ENCODE measurements around the gene ACTR10.

The ACTR10 gene

DNA sequence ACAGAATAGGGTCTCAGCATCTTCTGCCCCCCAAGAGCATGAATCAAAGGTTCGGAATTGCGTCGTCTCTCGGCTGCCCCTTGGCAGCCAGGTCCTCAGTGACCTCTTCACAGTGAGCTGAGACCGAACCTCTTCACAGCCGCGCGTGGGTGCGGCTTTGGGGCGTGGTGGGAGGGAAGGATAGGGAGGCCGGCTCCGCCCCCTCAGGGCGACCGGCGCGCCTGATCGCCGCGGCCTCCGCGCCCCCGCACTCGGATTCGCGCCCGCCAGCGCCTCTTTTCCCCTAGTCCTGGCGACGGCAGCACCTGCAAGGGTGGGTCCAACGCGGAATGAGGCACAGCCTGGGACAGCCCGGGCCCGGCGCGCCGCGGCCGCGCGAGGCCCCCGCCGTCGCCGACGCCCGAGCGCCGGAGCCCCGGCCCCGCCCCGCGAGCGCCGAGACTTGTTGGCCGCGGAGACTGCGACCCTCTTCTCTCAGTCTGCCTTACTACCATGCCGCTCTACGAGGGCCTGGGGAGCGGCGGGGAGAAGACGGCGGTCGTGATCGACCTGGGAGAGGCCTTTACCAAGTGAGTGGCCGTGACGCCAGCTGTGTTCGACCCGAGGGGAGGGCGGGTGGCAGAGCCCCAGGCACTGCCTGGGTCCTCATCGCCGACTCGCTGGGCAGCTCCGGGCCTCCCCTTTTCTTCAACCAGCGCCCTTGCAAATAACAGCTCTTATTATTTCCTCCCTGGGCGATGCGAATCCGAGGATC, at the start of gene ACTR10:
Gene ACTR10 (plus strand): TSS at position 424 of the 754 bp plus-strand sequence. CDS start 69 bp downstream, at position 493.
- TF ChIP-seq, protein P1, sequence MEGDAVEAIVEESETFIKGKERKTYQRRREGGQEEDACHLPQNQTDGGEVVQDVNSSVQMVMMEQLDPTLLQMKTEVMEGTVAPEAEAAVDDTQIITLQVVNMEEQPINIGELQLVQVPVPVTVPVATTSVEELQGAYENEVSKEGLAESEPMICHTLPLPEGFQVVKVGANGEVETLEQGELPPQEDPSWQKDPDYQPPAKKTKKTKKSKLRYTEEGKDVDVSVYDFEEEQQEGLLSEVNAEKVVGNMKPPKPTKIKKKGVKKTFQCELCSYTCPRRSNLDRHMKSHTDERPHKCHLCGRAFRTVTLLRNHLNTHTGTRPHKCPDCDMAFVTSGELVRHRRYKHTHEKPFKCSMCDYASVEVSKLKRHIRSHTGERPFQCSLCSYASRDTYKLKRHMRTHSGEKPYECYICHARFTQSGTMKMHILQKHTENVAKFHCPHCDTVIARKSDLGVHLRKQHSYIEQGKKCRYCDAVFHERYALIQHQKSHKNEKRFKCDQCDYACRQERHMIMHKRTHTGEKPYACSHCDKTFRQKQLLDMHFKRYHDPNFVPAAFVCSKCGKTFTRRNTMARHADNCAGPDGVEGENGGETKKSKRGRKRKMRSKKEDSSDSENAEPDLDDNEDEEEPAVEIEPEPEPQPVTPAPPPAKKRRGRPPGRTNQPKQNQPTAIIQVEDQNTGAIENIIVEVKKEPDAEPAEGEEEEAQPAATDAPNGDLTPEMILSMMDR (IDR thresholded peaks at IDR 0.05), result no peak

DNA sequence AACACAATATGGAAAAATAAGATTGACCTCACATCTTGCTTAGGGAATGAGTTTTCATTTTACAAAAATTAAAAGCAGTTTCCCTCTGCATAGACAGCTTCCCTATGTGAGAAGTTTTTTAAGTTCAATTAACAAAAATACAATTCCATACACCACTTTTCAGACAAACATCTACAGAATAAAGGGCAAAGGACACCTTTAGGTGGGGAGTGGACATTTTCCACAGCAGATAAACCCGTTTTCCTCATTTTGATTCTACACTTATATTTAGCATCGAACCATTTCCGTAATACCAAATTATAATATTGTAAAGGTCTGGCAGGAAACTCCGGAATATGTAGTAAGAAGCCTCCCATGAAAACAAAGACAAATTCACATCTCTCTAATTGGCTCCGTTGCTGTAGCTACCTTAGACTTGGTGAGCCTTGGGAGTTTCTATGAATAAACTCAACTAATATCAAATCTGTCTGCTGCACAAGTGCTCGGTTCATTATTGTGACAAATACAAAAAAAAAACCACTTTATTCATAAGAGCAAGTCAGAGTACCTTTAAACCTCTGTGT, 49.6 kb upstream of the ACTR10 start:
- TF ChIP-seq, protein P1 (IDR thresholded peaks at IDR 0.05), result no peak

DNA sequence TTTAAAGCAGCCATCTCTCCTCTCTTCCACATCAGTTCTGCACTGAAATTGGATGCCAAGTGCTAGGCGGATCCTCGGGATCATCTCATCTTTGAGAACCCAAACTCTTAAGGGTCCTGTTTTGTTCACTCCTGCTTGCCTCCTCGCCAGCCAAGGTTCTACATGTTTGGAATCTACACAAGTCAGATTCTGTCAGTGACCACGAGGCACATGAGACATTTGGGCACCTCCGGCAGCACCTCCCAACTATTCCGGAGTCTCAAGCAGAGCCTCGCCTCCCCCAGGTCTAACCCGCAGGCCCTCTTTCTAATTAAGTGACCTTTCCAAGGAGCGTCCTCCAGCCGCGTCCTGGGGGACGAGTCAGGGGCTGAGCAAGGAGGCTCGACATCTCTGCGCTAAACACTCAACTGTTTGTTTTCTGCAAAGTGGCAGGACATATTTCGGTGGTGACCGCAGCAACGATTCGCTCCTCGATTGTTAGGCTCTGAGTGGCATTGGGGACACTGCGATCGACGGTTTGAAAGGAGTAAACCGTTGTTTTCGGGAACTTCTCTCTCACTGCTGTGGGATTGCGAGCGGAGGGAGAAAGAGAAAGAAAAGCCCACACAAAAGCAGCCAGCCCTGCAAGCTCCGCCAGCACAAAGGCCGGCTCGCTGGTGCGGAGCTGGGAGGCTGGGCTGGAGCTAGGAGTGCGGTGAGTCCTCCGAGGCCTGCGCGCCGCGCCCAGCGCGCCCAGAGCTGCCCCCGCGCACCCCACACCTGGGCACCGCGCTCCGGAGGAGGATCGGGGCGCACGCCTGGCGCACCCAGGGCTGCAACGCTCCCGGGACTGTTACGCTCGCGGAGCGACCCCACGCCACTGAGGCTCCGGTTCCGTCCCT, 48.6 kb upstream of the ACTR10 start:
- TF ChIP-seq, protein P1 (IDR thresholded peaks at IDR 0.05), result no peak

DNA sequence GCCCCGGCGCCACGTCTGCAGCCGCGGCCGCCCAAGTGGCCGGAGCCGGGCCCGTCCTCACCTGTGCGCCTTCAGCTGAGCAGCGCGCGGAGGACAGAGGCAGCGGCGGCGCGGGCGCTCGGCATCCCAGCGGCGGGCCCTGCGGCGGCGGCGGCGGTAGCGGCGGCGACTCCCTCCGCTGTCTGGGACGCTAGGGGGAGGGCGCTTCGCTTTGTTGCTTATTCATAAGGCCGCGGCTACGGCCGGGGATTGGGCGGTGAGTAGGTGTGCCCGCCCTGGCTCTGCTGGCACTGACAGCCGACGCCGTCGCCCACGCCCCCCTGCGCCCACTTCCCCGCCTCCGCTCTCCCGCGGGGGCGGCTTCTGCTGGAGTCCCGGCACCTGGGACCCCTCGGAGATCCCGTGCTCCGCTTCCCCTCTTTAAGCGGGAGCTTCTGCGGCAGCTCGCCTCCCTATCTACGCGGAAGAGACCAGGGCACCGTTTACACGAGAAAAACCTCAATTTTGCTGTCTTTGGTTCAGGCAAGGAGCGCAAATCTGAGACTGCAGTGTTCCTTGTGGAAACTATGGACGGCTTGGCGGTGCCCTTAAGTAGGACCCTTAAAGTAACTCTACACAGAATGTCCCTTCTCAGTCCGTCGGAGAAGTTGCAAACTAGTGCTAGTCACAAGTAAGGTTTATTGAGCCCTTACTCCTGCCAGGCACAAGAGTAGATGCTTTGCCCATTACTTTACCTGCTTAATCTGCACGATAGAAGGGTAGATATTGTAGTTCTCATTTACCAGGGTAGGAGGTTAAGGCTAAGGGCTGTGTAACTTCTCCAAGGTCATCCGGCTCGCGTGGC, 47.7 kb upstream of the ACTR10 start, which contains the start of gene ARMH4:
Gene ARMH4 (minus strand): TSS at position 200 of the 844 bp plus-strand sequence. CDS start 12,855 bp downstream, outside the sequence.
- TF ChIP-seq, protein P1 (IDR thresholded peaks at IDR 0.05), result no peak

DNA sequence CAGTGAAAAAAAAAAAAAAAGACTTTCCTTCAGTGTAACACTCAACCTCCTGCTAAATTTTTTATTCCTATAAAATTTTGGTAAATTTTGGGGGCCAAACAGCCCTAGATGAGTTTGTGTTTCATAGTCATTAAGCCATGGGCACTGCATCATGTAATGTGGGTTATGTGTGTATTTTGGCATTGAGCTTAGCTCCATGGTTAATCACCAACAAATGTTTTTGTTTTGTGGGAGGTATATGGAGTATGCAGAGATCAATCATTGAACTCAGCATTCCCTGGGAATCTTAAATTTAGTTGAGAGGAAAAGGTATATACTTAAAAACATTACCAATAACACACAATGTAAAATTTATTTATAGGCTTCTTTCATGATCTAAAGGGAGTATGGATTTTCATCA, 39.4 kb upstream of the ACTR10 start:
- TF ChIP-seq, protein P1 (IDR thresholded peaks at IDR 0.05), result no peak

DNA sequence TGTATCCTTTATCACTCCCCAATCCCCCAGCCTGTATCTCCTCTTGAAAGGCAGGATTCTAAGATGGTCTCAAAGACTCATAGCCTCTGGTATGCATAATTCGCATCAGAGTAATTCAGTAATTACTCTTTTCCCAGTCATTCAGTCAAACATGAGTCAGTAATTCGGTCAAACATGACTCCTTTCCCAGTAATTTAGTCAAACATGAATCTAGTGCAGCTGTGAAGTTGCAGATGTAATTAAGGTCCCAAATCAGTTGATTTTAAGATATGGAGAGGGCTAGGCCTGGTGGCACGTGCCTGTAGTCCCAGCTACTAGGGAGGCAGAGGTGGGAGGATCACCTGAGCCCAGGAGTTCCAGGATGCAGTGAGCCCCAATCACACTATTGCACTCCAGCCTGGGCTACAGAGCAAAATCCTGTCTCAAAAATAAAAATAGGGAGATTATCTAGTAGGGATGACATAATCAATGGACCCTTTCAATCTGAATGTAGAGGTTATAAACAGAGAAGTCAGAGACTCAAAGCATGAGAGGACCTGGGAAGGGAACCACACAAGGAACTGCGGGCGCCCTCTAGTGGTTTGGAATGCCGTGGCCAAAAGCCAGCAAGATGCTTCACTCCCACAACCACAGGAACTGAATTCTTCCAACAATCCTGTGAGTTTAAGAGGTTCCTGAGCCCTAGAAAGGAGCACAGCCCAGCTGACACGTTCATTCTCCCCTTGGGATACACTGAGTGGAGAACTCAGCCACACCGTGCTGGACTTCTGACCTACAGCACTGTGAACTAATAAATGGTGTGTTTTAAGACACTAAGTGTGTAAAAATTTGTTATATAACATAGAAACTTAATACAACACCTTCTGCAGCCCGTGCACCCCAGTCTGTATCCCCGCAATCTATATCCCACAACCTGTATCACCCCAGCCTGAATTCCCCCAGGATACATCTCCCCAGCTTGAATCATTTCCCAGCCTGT, 33.7 kb upstream of the ACTR10 start:
- TF ChIP-seq, protein P1 (IDR thresholded peaks at IDR 0.05), result peak; percentile 87
